B cell (primary cell): ENCODE measurements around the gene KICS2. TPM values are rescaled to one million over a fixed set of nuclear protein-coding genes. Genes with fewer than 3 reads are reported as not detected.

Experiments used
- ATAC-seq: fragments of 200-7000 bp; cut with Tn5 transposase; one replicate; pipeline ENCODE4 v1.10.0; 2021; ENCODE audit warnings: low read depth, mild to moderate bottlenecking, moderate number of reproducible peaks, moderate library complexity
- CTCF ChIA-PET: fragments of 350-600 bp; sonication (Branson Sonifier 250); formaldehyde crosslinking; loops from one replicate; lab custom pipeline; 2021; ENCODE audit warnings: antibody characterized with exemption, inconsistent platforms; lab: Charles Lee
- POLR2A ChIA-PET: fragments of 350-600 bp; sonication (Branson Sonifier 250); formaldehyde crosslinking; loops from one replicate; lab custom pipeline; 2021; ENCODE audit warnings: antibody characterized with exemption; lab: Charles Lee
- DNase-seq: peaks from one replicate; pipeline ENCODE4 v3.0.0; 2013
- H2AFZ ChIP-seq: 2 replicates; pipeline ENCODE4 v1.6.1; 2012; ENCODE audit warnings: mild to moderate bottlenecking, low read depth, low read length; ENCODE audit not compliant: insufficient read depth, poor library complexity, severe bottlenecking
- H3K27ac ChIP-seq, 2 donors: 1 replicate in 1 of 2; 2 replicates in 1 of 2; pipeline ENCODE4 v1.5.1; 2012 to 2013; ENCODE audit warnings: low read length in 2 of 2, mild to moderate bottlenecking in 2 of 2, moderate library complexity in 1 of 2
- H3K27me3 ChIP-seq, 4 experiments: fragments of 200-600 bp in 1 of 4; sonication (generic) in 1 of 4; replicated peaks in 1 of 4; 1 replicate in 2 of 4; 2 replicates in 2 of 4; pipeline versions ENCODE4 v1.6.1 to v1.7.0; 2013 to 2016; ENCODE audit warnings: low read length in 3 of 4, mild to moderate bottlenecking in 2 of 4, mixed read lengths in 1 of 4, moderate library complexity in 1 of 4; ENCODE audit not compliant: insufficient read depth in 4 of 4, control insufficient read depth in 3 of 4; ENCODE audit errors: control extremely low read depth in 1 of 4
- H3K36me3 ChIP-seq, 2 experiments: replicated peaks in 1 of 2; 1 replicate in 1 of 2; 2 replicates in 1 of 2; pipeline versions ENCODE4 v1.6.1 to v1.7.1; 2013; ENCODE audit warnings: low read length in 1 of 2; ENCODE audit not compliant: insufficient read depth in 2 of 2, control insufficient read depth in 1 of 2; ENCODE audit errors: control extremely low read depth in 1 of 2, extremely low read depth in 1 of 2
- H3K4me1 ChIP-seq, 2 donors: fragments of 200-600 bp in 1 of 2; sonication (generic) in 1 of 2; 1 replicate in 1 of 2; 2 replicates in 1 of 2; pipeline versions ENCODE4 v1.5.1 to v1.6.1; 2013 to 2017; ENCODE audit warnings: low read length in 2 of 2; ENCODE audit not compliant: control insufficient read depth in 2 of 2, insufficient read depth in 2 of 2
- H3K4me2 ChIP-seq: replicated peaks from 2 replicates; pipeline ENCODE3; 2012; ENCODE audit warnings: mild to moderate bottlenecking, low read depth, low read length; ENCODE audit not compliant: poor library complexity, severe bottlenecking
- H3K4me3 ChIP-seq, 5 experiments: fragments of 200-600 bp in 1 of 5; sonication (generic) in 1 of 5; 1 replicate in 3 of 5; 2 replicates in 2 of 5; pipeline versions ENCODE4 v1.5.1 to v1.7.0; 2011 to 2016; ENCODE audit warnings: low read length in 4 of 5, mild to moderate bottlenecking in 4 of 5, low read depth in 2 of 5, control low read depth in 1 of 5, moderate library complexity in 1 of 5; ENCODE audit not compliant: insufficient read depth in 1 of 5; ENCODE audit errors: control extremely low read depth in 1 of 5, extremely low read depth in 1 of 5
- H3K79me2 ChIP-seq: fragments of 200-600 bp; sonication (generic); one replicate; pipeline ENCODE4 v1.6.0; 2016; ENCODE audit warnings: low read length; ENCODE audit not compliant: control insufficient read depth, insufficient read depth
- H3K9ac ChIP-seq: fragments of 200-600 bp; sonication (generic); 2 replicates; pipeline ENCODE4 v1.6.1; 2017; ENCODE audit warnings: mild to moderate bottlenecking, low read length, moderate library complexity
- H3K9me3 ChIP-seq, 3 donors: one replicate each; pipeline versions ENCODE4 v1.6.1 to v1.7.1; 2013; ENCODE audit warnings: low read length in 2 of 3; ENCODE audit not compliant: control insufficient read depth in 2 of 3, insufficient read depth in 1 of 3; ENCODE audit errors: control extremely low read depth in 1 of 3
- H4K20me1 ChIP-seq: 2 replicates; pipeline ENCODE4 v1.6.0; 2012; ENCODE audit warnings: mild to moderate bottlenecking, low read length; ENCODE audit not compliant: insufficient read depth, control insufficient read depth, poor library complexity, severe bottlenecking
- H3K27ac Mint-ChIP-seq: one replicate; pipeline ENCODE4 v1.8.0; 2021; ENCODE audit warnings: mixed read lengths
- H3K27me3 Mint-ChIP-seq: one replicate; pipeline ENCODE4 v1.8.0; 2021; ENCODE audit warnings: mixed read lengths
- H3K4me1 Mint-ChIP-seq: one replicate; pipeline ENCODE4 v1.8.0; 2021; ENCODE audit warnings: mixed read lengths
- H3K4me3 Mint-ChIP-seq: one replicate; pipeline ENCODE4 v1.8.0; 2021; ENCODE audit warnings: mixed read lengths
- H3K9me3 Mint-ChIP-seq: one replicate; pipeline ENCODE4 v1.8.0; 2022; ENCODE audit warnings: mixed read lengths; ENCODE audit not compliant: insufficient read depth
- EZH2 ChIP-seq: IDR thresholded peaks from 2 replicates; pipeline ENCODE4 v1.6.1; 2012; ENCODE audit warnings: borderline replicate concordance, low read depth, mild to moderate bottlenecking, moderate library complexity, low read length; ENCODE audit not compliant: insufficient read depth, poor library complexity, severe bottlenecking
- WGBS: methylation state at CpG from one replicate; pipeline ENCODE4 v1.1.5; 2013; ENCODE audit warnings: missing lambda C conversion rate; ENCODE audit not compliant: insufficient coverage; 5-methylcytosine and 5-hydroxymethylcytosine counted together
- intact Hi-C: fragments of 100-400 bp; cut with micrococcal nuclease; formaldehyde crosslinking; loops from one replicate; pipeline ENCODE4 v1.10.0; 2022
- polyA plus RNA-seq: library from polyadenylated mRNA; depleted of rRNA; stranded (reverse); fragments of >200 nt; gene quantifications from 2 replicates; pipeline ENCODE4 v1.2.3, GENCODE V29; 2012
- total RNA-seq, 2 donors: library from RNA; stranded (reverse); fragments of 120-200 nt in 1 of 2; gene quantifications; 1 replicate in 1 of 2; 2 replicates in 1 of 2; pipeline versions ENCODE4 v1.2.3 to v1.2.4, GENCODE V29; 2013 to 2022
- TF ChIP-seq, protein P1 (sequence below): fragments of 200-600 bp; IDR thresholded peaks from one replicate; pipeline ENCODE4 v1.8.0; 2022; ENCODE audit warnings: antibody characterized with exemption, mild to moderate bottlenecking

Gene KICS2
- total and polyA plus RNA-seq, 2 donors (not counting 1 experiment from before 2014, with no cell fraction given) = 16.6 to 21.2 TPM

DNA sequence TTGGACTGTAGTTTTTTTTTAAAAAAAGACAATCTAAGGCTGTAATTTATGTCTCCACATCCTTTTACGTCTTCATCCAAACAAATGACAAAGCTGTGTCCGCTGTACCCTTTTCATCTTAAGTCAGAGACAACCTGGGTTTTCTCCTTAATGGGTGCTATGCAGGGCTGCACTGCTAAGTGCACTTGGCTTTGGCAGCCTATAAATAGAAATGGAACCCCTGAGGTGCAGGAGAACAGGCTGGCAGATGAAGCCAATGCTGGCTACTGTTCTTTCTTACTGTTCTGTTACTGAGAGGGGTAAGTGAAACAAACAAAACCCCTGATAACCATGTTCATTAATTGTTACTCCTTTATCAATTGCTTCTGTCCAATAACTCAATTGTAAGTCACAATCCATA, 47.1 kb upstream of the KICS2 start:
- peaks cover 18% of the 10 kb centered on the region for H3K27me3 Mint-ChIP-seq
- ChIA-PET CTCF (no interaction called here), POLR2A (no interaction called here)
- H3K27ac ChIP-seq = no peak overlapping the region
- H3K36me3 ChIP-seq = no peaks in the 10 kb centered on the region
- H3K27ac Mint-ChIP-seq = no peak overlapping the region
- no peak for TF ChIP-seq EZH2
- TF ChIP-seq, protein P1, sequence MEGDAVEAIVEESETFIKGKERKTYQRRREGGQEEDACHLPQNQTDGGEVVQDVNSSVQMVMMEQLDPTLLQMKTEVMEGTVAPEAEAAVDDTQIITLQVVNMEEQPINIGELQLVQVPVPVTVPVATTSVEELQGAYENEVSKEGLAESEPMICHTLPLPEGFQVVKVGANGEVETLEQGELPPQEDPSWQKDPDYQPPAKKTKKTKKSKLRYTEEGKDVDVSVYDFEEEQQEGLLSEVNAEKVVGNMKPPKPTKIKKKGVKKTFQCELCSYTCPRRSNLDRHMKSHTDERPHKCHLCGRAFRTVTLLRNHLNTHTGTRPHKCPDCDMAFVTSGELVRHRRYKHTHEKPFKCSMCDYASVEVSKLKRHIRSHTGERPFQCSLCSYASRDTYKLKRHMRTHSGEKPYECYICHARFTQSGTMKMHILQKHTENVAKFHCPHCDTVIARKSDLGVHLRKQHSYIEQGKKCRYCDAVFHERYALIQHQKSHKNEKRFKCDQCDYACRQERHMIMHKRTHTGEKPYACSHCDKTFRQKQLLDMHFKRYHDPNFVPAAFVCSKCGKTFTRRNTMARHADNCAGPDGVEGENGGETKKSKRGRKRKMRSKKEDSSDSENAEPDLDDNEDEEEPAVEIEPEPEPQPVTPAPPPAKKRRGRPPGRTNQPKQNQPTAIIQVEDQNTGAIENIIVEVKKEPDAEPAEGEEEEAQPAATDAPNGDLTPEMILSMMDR = no peak
- ATAC-seq = no peak
- H2AFZ ChIP-seq = no peak overlapping the region
- no peak overlapping the region for H3K4me2 ChIP-seq
- 90% methylated on average over 2 of the region's 2 CpGs for WGBS
- H3K4me3 ChIP-seq = no peak overlapping the region
- no peaks in the 10 kb centered on the region for H3K4me1 Mint-ChIP-seq
- no peak for DNase-seq
- H3K9me3 Mint-ChIP-seq = no peaks in the 10 kb centered on the region
- no peaks in the 10 kb centered on the region for H3K4me1 ChIP-seq
- no peaks in the 10 kb centered on the region for H3K79me2 ChIP-seq
- H3K4me3 Mint-ChIP-seq = no peak overlapping the region
- intact Hi-C loops = no loop called here
- no peak overlapping the region for H3K9ac ChIP-seq
- H4K20me1 ChIP-seq = no peaks in the 10 kb centered on the region
- H3K9me3 ChIP-seq = no peaks in the 10 kb centered on the region
- H3K27me3 ChIP-seq = no peaks in the 10 kb centered on the region

DNA sequence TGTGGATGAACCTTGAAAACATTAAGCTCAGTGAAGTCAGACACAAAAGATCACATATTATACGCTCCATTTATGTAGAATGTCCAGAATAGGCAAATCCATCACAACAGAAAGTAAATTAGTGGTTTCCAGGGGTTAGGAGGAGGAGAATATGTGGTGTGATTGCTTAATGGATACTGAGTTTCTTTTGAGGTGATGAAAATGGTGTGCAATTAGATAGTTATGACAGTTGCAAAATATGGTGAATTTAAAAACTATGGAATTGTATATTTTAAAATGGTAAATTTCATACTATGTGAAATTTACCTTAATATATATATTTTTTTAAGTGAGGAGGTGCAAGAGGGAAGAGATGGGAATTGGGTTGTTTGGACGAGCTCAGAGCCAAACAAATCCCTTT, 46.3 kb upstream of the KICS2 start:
- Mint-ChIP-seq H3K4me1 (no peaks in the 10 kb centered on the region), H3K4me3 (no peak overlapping the region), H3K9me3 (no peaks in the 10 kb centered on the region), H3K27me3 (peaks cover 18% of the 10 kb centered on the region), H3K27ac (no peak overlapping the region)
- Histone ChIP-seq H3K27me3 (no peaks in the 10 kb centered on the region), H3K36me3 (no peaks in the 10 kb centered on the region), H3K9me3 (no peaks in the 10 kb centered on the region), H3K27ac (no peak overlapping the region), H3K9ac (no peak overlapping the region), H3K4me1 (no peaks in the 10 kb centered on the region), H3K4me3 (no peak overlapping the region), H2AFZ (no peak overlapping the region), H3K4me2 (no peak overlapping the region), H4K20me1 (no peaks in the 10 kb centered on the region), H3K79me2 (no peaks in the 10 kb centered on the region)
- no peak for ATAC-seq
- ChIA-PET CTCF (no interaction called here), POLR2A (no interaction called here)
- no peak for TF ChIP-seq EZH2
- TF ChIP-seq, protein P1 = no peak
- intact Hi-C loops = no loop called here
- no peak for DNase-seq
- WGBS = 0% methylated on average over 1 of the region's 2 CpGs
